22Rv1 (cell line): ENCODE measurements around the gene NPR3.

Source experiments
- H3K27ac ChIP-seq: fragments of 450-650 bp; 2 replicates; pipeline ENCODE4 v1.5.1; 2017
- ZFX ChIP-seq: fragments of 450-650 bp; IDR thresholded peaks from 2 replicates; pipeline ENCODE4 v1.6.1; 2017; ENCODE audit warnings: antibody characterized with exemption, borderline replicate concordance
- TF ChIP-seq, protein P1 (sequence below): fragments of 450-650 bp; IDR thresholded peaks from 2 replicates; pipeline ENCODE4 v1.5.1; 2017; ENCODE audit warnings: mild to moderate bottlenecking

The NPR3 gene

GRCh38 chr5:32833127-32833526 lies 122.0 kb downstream of the NPR3 start:
- no peak overlapping the region for H3K27ac ChIP-seq
- no peak for TF ChIP-seq ZFX
- TF ChIP-seq, protein P1, sequence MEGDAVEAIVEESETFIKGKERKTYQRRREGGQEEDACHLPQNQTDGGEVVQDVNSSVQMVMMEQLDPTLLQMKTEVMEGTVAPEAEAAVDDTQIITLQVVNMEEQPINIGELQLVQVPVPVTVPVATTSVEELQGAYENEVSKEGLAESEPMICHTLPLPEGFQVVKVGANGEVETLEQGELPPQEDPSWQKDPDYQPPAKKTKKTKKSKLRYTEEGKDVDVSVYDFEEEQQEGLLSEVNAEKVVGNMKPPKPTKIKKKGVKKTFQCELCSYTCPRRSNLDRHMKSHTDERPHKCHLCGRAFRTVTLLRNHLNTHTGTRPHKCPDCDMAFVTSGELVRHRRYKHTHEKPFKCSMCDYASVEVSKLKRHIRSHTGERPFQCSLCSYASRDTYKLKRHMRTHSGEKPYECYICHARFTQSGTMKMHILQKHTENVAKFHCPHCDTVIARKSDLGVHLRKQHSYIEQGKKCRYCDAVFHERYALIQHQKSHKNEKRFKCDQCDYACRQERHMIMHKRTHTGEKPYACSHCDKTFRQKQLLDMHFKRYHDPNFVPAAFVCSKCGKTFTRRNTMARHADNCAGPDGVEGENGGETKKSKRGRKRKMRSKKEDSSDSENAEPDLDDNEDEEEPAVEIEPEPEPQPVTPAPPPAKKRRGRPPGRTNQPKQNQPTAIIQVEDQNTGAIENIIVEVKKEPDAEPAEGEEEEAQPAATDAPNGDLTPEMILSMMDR = no peak

- H3K27ac ChIP-seq = no peak overlapping the region
- TF ChIP-seq, protein P1 = no peak
- no peak for TF ChIP-seq ZFX
Measured at GRCh38 chr5:32833663-32834062, 122.5 kb downstream of the NPR3 start.

GRCh38 chr5:32834251-32834650 lies 123.1 kb downstream of the NPR3 start:
- no peak overlapping the region for H3K27ac ChIP-seq

DNA sequence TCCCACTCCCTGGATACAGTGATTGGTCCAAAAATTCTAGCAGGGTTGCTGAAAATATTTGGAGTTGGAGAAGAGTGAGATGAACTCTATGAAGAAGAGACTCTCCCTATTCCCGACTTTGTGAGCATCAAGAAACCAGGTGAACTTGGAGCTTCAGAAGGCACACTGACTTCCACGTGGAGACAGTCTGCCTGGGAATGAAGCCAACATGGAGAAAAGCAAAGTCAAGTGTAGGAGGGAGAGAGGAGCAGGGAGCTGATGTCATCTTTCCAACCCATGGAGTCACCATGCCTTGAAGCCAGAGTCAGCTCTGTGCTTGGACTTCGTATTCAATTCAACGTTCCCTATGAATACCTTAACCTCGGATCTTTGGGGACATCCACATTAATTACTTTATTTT lies 125.1 kb downstream of the NPR3 start:
- TF ChIP-seq, protein P1 = no peak
- TF ChIP-seq ZFX = no peak
- no peak overlapping the region for H3K27ac ChIP-seq

More at GRCh38 chr5:32834251-32834650, 123.1 kb downstream of the NPR3 start:
- TF ChIP-seq, protein P1 = no peak
- TF ChIP-seq ZFX = no peak

GRCh38 chr5:32837211-32837610 lies 126.1 kb downstream of the NPR3 start:
- no peak overlapping the region for H3K27ac ChIP-seq
- TF ChIP-seq ZFX = no peak
- TF ChIP-seq, protein P1 = no peak

DNA sequence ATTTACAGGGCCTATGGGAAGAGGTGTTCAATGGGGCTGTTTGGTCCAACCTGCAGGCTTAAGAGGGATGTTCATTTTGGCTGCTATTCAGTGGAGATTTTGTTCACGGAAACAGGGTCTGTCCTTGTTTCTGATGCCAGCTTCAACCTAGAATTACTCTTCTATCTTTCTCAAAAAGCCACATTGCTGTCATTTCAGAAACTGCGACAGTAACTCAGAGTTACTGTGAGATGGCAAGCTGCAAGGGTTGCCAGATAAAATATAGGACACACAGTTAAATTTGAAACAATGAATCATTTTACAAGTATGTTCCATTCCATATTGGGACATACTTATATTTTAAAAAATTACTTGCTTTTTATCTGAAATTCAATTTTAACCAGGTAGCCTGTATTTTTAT lies 128.0 kb downstream of the NPR3 start:
- no peak overlapping the region for H3K27ac ChIP-seq
- no peak for TF ChIP-seq ZFX
- TF ChIP-seq, protein P1 = no peak

DNA sequence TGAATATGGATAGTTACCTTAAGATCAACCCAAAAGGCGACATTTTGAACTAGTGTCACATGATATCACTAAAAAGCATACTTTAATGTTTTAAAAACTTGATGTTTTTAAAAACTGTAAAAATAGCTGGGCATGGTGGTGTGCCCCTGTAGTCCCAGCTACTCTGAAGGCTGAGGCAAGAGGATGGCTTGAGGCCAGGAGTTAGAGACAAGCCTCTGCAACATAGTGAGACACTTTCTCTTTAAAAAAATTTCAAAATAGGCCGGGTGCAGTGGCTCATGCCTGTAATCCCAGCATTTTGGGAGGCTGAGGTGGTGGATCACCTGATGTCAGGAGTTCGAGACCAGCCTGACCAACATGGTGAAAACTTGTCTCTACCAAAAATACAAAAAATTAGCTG lies 129.5 kb downstream of the NPR3 start:
- no peak for TF ChIP-seq ZFX
- TF ChIP-seq, protein P1 = no peak

More for the DNA sequence above, 129.5 kb downstream of the NPR3 start:
- H3K27ac ChIP-seq = no peak overlapping the region
